SK-MEL-5 (cell line): ENCODE data around the gene MRFAP1L1. TPM values are rescaled to one million over a fixed set of nuclear protein-coding genes. Genes with fewer than 3 reads are reported as not detected.

Source experiments
- total RNA-seq: library from RNA; depleted of rRNA; stranded (reverse); fragments of >200 nt; shearing (Covaris generic); gene quantifications from 2 replicates; pipeline ENCODE4 v1.2.3, GENCODE V29; 2014; rRNA removed

MRFAP1L1 gene
- total RNA-seq, 1 experiment from 2014 or later: 51.4 TPM

Other genes starting within 250 kb of the MRFAP1L1 start
- gene PPP2R2C, start 237.3 kb downstream of the MRFAP1L1 start, total RNA-seq: 0.55 TPM in 1 of 2 replicates, not detected in the other
- gene MAN2B2, start 134.7 kb downstream of the MRFAP1L1 start, total RNA-seq: 12.4 and 15.5 TPM in 2 replicates
- gene MRFAP1, start 69.2 kb downstream of the MRFAP1L1 start, total RNA-seq: 45.0 and 49.8 TPM in 2 replicates
- gene S100P, start 16.0 kb downstream of the MRFAP1L1 start, total RNA-seq: 0.40 TPM in 1 of 2 replicates, not detected in the other
- gene BLOC1S4, start 6.3 kb upstream of the MRFAP1L1 start, total RNA-seq: 12.4 and 12.9 TPM in 2 replicates
- 8.5 and 9.0 TPM in 2 replicates for gene KIAA0232, start 72.9 kb upstream of the MRFAP1L1 start, total RNA-seq
- 142 and 153 TPM in 2 replicates for gene TBC1D14, start 200.0 kb upstream of the MRFAP1L1 start, total RNA-seq